Measurements from ENCODE around the gene GATAD2A. TPM values are rescaled to one million over a fixed set of nuclear protein-coding genes. Genes with fewer than 3 reads are reported as not detected.

Gene GATAD2A
- total and polyA plus RNA-seq, 9 of the 15 experiments (the other 6 are each of a cell fraction or from before 2014, with no cell fraction given) = 2.4 to 226 (median 44.2) TPM

DNA sequence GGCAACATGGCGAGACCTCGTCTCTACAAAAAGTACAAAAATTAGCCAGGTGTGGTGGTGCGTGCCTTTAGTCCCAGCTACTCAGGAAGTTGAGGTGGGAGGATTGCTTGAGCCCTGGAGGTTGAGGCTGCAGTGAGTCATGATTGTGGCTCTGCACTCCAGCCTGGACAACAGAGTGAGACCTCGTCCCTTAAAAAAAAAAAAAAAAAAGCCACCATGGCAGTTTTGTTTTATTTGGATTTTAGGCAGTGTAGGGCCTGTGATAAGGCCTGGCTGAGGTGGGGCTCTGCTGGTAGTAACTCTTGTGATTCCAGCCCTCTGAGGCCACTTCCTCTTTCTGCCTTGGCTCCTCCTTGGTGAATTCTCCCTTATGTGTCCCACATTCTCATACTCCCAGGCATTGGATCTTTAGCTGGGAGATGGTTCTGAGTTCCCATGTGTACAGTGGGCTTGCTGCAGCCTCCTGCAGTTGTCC lies 39.2 kb downstream of the GATAD2A start (continued):
- TF ChIP-seq ARID3A (IDR thresholded peaks at IDR 0.05; ENCODE audit: borderline replicate concordance, low read depth, low read length) (peak; percentile 72; the same call in 1 of the 2 replicates), ZNF263 (CRISPR knock-in tag; IDR thresholded peaks at IDR 0.05; ENCODE audit: borderline replicate concordance) (no peak), MIER1 (IDR thresholded peaks at IDR 0.05; ENCODE audit: low read depth) (no peak), CBFA2T3 (IDR thresholded peaks at IDR 0.05) (peak; percentile 35; the same call in 1 of the 2 replicates), NR2F6 (CRISPR knock-in tag; IDR thresholded peaks at IDR 0.05) (no peak), CC2D1A (IDR thresholded peaks at IDR 0.05) (no peak), SREBF2 (CRISPR knock-in tag; IDR thresholded peaks at IDR 0.05) (no peak), MLLT1 (IDR thresholded peaks at IDR 0.05) (0 out of 4 replicates have a peak, but pooled peaks of 1 of the 2 experiments have one; percentile 24), HDAC3 (IDR thresholded peaks at IDR 0.05; ENCODE audit: borderline replicate concordance, partially characterized antibody) (no peak), ZNF384 (IDR thresholded peaks at IDR 0.05; ENCODE audit: low read depth, low read length) (peak; percentile 98), HIVEP1 (CRISPR knock-in tag; IDR thresholded peaks at IDR 0.05) (no peak), RAD51 (IDR thresholded peaks at IDR 0.05; ENCODE audit: borderline replicate concordance, low read depth) (peak; percentile 14; the same call in 1 of the 2 replicates), ZNF668 (CRISPR knock-in tag; IDR thresholded peaks at IDR 0.05) (no peak)
- TF ChIP-seq, protein P1, sequence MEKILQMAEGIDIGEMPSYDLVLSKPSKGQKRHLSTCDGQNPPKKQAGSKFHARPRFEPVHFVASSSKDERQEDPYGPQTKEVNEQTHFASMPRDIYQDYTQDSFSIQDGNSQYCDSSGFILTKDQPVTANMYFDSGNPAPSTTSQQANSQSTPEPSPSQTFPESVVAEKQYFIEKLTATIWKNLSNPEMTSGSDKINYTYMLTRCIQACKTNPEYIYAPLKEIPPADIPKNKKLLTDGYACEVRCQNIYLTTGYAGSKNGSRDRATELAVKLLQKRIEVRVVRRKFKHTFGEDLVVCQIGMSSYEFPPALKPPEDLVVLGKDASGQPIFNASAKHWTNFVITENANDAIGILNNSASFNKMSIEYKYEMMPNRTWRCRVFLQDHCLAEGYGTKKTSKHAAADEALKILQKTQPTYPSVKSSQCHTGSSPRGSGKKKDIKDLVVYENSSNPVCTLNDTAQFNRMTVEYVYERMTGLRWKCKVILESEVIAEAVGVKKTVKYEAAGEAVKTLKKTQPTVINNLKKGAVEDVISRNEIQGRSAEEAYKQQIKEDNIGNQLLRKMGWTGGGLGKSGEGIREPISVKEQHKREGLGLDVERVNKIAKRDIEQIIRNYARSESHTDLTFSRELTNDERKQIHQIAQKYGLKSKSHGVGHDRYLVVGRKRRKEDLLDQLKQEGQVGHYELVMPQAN (IDR thresholded peaks at IDR 0.05; ENCODE audit: borderline replicate concordance) = no peak
- TF ChIP-seq, protein P2, sequence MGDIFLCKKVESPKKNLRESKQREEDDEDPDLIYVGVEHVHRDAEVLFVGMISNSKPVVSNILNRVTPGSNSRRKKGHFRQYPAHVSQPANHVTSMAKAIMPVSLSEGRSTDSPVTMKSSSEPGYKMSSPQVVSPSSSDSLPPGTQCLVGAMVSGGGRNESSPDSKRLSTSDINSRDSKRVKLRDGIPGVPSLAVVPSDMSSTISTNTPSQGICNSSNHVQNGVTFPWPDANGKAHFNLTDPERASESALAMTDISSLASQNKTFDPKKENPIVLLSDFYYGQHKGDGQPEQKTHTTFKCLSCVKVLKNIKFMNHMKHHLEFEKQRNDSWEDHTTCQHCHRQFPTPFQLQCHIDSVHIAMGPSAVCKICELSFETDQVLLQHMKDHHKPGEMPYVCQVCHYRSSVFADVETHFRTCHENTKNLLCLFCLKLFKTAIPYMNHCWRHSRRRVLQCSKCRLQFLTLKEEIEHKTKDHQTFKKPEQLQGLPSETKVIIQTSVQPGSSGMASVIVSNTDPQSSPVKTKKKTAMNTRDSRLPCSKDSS (IDR thresholded peaks at IDR 0.05; ENCODE audit: low read depth, partially characterized antibody) = no peak
- TF ChIP-seq, protein P3, sequence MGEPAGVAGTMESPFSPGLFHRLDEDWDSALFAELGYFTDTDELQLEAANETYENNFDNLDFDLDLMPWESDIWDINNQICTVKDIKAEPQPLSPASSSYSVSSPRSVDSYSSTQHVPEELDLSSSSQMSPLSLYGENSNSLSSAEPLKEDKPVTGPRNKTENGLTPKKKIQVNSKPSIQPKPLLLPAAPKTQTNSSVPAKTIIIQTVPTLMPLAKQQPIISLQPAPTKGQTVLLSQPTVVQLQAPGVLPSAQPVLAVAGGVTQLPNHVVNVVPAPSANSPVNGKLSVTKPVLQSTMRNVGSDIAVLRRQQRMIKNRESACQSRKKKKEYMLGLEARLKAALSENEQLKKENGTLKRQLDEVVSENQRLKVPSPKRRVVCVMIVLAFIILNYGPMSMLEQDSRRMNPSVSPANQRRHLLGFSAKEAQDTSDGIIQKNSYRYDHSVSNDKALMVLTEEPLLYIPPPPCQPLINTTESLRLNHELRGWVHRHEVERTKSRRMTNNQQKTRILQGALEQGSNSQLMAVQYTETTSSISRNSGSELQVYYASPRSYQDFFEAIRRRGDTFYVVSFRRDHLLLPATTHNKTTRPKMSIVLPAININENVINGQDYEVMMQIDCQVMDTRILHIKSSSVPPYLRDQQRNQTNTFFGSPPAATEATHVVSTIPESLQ (CRISPR knock-in tag; IDR thresholded peaks at IDR 0.05) = 0 out of 2 replicates have a peak, but pooled peaks have one; percentile 67
- TF ChIP-seq, protein P4, sequence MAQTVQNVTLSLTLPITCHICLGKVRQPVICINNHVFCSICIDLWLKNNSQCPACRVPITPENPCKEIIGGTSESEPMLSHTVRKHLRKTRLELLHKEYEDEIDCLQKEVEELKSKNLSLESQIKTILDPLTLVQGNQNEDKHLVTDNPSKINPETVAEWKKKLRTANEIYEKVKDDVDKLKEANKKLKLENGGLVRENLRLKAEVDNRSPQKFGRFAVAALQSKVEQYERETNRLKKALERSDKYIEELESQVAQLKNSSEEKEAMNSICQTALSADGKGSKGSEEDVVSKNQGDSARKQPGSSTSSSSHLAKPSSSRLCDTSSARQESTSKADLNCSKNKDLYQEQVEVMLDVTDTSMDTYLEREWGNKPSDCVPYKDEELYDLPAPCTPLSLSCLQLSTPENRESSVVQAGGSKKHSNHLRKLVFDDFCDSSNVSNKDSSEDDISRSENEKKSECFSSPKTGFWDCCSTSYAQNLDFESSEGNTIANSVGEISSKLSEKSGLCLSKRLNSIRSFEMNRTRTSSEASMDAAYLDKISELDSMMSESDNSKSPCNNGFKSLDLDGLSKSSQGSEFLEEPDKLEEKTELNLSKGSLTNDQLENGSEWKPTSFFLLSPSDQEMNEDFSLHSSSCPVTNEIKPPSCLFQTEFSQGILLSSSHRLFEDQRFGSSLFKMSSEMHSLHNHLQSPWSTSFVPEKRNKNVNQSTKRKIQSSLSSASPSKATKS (CRISPR knock-in tag; IDR thresholded peaks at IDR 0.05) = no peak
